DMS153 treated with DMSO at 0.1 percent for 48 hours (cell line): ENCODE data around the gene KIAA1671.

ENCODE experiments used
- DNase-seq: peaks from one replicate; lab custom pipeline; 2025; ENCODE audit not compliant: unreplicated experiment; lab: John Stamatoyannopoulos, UW

KIAA1671 gene

DNA sequence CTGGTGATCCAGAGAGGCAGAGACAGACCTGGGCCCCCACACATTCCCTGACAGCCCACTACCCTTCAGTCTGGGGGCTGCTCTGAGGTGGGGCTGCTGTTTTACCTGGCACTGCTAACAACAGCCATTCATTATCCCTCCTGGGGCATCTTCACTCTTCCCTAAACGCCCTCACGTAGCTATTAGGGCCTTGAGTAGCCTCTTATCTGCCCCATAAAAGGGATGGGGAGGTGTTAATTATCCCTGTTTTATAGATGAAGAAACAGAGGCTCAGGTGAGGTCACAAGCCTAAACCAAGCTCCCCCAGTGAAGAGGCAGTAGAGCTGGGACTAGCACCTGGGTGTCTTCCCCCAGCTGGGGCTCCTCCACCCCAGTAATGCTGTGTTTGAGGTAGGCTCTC is 79.5 kb downstream of the KIAA1671 start:
- DNase-seq, result no peak

DNA sequence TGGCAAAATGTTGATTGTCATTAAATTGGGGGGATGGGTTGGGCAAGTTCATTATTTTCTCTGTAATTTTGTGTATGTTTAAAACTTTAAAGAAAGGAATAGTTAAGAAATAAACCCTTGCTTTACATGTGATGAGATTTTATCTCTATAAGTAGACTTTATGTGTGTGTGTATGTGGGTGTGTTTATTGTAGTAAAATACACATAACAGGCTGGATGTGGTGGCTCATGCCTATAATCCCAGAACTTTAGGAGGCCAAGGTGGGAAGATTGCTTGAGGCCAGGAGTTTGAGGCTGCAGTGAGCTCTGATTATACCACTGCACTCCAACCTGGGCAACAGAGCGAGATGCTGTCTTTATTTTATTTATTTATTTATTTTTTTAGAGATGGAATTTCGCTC is 83.2 kb downstream of the KIAA1671 start:
- DNase-seq, result no peak

DNA sequence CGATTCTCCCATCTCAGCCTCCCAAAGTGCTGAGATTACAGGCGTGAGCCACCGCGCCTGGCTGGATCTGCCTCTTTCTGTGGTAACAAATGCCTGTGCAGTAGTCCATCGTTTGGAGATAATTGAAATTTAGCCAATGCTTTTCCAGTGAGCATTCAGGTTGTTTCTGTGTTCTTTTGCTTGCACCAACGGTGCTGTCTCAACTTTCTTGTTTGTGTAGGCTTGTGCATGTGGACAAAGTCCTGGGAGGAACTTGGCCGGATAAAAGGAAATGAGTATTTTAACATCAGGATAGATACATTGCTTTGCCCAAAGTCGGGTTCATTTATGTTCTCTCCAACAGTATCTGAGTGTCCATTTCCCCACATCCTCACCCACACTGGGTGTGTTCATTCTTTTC is 85.7 kb downstream of the KIAA1671 start:
- DNase-seq, result no peak

DNA sequence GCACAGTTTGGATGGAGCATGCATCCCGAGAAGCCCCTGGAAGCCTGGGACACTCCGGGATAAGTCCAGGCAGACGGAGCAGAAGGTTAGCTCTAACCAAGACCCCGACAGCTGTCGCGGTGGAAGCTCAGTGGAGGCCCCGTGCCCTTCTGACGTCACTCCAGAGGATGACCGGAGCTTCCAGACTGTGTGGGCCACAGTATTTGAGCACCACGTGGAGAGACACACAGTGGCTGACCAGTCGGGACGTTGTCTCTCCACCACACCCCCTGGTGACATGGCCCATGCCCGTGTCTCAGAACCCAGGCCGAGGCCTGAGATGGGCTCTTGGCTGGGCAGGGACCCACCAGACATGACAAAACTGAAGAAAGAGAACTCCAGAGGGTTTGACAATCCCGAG is 86.3 kb downstream of the KIAA1671 start:
- DNase-seq, result no peak

DNA sequence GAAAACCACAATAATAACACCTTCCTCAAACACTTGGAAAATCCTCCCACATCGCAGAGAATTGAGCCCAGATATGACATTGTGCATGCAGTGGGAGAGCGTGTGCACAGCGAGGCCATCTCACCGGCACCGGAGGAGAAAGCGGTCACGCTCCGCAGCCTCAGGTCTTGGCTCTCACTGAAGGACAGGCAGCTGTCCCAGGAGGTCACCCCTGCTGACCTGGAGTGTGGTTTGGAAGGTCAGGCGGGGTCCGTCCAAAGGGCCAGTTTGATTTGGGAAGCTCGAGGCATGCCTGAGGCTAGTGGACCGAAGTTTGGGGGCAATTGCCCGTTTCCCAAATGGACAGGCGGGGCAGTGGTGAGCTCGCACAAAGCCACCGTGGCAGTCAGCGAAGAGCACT is 86.7 kb downstream of the KIAA1671 start:
- no peak for DNase-seq

DNA sequence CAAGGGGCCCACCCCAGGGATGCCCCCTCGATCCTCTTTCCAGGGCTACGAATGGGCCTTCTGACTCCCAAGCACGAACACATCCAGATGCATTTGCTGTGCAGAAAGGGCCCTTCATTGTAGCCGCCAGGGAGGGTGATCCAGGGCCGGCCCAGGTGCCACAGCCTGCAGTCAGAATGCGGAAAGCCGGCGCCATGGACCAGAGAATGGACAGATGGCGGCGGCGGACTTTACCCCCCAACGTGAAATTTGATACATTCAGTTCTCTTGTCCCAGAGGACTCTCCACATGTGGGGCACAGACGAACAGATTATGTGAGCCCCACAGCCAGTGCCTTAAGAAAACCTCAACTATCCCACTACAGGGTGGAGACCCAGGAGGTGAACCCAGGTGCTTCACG is 87.2 kb downstream of the KIAA1671 start:
- DNase-seq, result no peak

DNA sequence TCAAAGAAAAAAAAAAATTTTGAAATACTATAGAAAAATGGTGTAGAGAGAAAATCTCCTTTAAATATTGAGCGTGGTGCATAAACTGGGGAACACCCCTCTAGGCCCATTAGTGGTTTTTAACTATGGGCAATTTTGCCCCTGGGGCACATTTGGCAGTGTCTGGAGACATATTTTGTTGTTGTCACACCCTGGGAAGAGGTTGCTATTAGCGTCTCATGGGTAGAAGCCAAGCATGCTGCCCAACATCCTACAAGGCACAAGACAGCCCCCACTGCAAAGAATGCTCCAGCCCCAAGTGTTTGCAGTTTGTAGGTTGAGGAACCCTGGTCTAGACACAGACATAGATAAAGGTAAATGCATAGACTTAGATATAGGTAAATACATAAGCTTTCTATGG is 92.6 kb downstream of the KIAA1671 start:
- no peak for DNase-seq

DNA sequence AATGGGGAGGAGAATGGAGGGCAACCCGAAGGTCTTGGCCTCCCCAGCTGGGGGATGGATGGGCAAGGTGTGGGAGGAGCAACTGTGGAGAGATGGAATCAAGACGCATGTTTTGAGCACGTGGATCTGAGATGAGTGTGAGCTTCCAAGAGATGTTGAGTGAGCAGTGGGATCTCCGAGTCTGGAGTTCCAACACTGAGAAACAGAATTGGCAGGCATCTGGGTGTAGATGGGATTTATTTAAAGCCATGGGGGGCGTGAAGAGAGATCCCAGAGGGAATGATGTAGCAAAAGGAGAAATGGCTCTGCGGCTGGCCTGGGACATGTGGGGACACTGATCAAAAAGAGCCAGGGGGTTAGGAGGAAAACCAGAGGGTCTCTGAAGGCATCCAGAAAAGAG is 95.6 kb downstream of the KIAA1671 start:
- DNase-seq, result no peak

DNA sequence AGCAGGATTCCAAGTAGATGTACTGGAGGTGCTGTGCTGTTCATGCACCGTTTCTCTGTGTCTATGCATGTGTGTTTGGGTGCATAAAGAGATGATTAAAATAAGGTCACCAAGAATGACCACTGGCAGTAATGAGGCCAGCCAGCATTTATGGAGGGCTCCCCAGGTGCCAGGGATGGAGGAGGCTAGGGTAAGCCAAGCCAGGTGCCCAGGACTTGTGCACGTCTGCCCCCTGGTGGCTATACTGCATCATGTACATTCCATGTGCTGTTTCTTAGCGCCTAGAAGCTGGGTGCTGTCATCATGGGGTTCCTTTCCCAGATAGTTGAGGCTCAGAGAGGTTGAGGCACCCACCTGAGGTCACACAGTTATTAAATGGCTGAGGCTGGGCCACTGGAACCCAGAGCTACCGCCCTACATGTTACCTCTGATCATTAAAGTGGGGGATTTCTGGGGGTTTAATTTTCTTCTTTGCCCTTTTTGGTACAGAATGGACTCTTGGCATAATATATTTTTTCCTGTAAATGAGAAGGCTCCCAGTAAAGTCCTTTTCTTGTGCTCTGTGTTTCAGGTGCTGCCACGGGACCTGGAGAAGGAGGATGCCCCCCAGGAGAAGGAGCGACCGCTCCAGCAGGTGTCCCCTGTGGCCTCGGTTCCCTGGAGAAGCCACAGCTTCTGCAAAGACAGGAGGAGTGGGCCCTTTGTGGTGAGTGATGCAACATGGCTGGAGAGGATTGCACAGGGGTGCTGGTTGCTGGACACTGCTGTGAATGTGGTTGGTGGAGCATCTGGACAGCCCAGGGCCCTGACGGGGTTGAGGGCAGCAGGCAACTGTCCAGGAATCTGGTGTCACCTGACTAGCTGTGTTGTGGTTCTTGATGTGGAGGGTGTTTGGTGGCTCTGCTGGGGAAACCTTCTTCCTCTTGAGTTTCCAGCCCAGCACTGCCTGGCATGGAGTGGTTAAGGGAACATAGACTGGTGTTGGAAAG is 96.4 kb downstream of the KIAA1671 start:
- peak; percentile 28 for DNase-seq

DNA sequence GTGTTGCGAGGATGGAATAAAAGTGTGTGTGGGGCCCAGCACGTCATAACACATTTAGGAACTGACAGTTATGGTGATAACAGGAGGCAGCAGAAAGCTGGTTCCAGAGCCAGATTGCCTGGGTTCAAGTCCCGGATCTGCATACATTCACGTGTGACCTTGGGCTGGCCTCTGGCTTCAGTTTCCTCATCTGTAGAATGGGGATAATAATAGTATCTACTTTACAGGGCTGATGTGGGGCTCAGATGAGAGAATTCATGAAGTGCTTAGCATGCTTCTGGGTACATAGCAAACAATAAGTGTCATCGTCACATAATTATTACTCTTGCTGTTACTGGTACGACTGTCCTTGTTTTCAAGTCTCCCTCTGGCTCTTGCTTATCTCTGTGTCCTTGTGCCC is 97.3 kb downstream of the KIAA1671 start:
- DNase-seq, result no peak

DNA sequence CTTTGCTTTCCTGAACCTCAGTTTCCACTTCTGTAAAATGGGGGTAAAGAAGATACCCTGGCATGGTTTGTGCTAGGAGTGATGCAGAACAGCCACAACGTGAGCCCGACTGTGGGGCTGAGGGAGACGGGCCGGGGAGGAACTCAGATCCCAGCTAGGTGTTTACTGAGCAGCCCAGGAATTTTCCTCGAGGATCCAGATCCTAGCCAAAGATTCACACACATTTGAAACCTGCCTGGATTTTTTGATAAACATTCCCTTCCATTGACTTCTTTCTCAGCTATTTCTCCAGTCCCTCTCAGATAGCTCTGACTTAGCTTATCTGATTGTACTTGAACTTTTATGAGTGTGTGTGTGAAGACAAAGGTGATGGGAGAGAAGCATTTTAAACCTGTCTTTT is 98.0 kb downstream of the KIAA1671 start:
- DNase-seq, result no peak

DNA sequence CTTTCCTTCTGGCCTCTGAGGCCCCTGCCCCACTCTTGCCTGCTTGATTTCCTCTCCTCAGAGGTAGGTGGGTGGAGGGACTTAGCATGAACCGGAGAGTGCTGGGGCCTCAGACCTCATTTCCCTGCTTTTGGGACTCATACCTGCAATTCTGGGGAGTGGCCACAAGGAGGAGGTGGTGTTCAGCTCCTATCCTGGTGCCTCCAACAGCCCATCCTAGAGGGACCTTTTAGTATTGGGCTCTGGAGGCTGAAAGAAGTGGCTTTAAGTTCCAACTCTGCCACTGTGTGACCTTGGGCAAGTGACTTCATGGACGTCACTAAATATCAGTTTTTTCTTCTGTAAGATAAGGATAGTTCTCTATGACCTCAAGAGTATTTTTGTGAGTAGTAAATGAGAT is 98.6 kb downstream of the KIAA1671 start:
- DNase-seq, result no peak

DNA sequence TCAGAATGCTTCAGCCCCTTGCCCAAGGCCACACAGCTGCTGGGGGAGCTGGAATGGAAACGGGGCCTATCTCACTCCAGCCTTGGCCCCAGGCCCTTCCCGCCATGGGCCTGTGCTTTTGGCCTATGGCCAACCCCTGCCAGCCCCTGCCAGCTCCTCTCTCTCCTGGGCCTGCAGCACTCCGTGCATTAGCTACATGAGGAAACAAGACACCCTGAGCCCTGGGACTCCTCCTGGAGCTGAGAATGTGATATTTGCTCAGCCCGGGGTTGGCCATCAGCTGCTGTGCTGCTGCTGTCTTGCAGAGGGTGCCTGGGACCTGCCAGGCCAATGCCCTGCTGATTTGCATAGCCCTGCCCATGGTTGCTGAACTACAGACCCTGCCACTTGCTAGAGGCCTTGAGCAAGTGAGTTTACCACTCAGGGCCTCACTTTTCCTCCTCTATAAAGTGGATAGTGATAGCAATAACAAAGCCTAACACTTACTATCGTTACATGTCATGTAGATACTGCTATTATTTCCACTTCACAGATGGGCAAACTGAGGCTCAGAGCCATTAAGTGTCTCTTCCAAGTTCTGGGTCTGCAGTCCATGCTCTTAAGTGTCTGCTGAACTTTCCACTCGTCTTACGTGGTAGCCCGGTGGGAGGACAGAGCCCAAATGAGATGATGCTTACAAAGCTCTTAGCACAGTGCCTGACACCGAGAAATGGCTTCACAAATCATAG is 99.6 kb downstream of the KIAA1671 start:
- no peak for DNase-seq

DNA sequence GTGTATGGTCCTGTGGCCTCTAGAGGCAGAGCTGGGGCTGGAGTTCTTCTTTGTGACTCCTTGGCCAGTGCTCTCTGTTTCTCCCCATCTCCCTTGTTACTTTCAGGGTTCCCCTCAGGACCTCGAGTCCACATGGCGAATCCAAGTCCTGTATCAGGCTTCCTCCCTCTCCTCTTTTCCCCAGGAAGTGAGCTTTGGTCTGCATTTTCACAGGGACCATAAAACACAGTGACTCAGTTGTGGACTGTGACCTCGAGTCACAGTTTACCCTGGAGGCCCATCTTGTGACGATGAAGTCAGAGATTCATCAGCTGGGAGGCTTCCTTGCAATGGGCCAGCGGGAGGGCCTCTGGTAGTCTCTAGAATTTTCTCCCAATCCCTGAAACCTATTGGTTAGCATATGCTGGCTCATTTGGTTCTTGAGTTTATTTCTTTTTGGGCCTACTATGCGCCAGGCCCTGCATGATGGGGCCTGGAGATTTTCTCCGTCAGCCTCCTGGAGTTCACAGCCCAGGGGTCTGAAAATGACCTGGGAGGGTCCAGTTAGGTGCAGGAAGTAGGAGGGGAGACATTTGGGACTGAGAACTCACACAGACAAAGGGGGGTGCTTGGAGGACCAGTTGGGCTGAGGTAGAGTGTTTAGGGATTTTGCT is 100.8 kb downstream of the KIAA1671 start:
- no peak for DNase-seq

DNA sequence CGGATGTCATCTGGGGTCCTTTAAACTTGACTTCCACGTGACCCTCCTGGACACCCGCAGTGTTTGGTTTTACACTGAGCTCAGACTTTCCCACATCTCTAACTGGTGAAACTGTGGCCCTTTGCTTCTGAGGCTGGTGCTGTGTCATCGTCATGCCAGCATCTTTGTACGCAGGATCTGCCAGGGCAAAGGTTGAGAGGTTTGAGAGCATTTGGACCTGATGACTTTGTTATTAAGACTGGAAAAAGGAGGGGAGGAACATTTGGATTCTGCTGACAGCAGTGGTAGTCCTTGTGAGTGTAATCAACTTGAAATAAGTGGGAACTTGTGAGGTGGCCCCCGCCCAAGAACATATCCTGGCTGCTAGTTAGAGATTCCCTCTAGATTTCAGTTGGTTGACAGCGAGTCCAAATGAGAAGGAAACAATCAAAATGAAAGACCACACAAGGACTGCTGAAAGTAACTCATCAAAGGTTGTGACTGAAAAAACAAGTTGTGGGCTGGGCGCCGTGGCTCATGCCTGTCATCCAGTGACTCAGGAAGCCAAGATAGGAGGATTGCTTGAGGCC is 102.5 kb downstream of the KIAA1671 start:
- no peak for DNase-seq

DNA sequence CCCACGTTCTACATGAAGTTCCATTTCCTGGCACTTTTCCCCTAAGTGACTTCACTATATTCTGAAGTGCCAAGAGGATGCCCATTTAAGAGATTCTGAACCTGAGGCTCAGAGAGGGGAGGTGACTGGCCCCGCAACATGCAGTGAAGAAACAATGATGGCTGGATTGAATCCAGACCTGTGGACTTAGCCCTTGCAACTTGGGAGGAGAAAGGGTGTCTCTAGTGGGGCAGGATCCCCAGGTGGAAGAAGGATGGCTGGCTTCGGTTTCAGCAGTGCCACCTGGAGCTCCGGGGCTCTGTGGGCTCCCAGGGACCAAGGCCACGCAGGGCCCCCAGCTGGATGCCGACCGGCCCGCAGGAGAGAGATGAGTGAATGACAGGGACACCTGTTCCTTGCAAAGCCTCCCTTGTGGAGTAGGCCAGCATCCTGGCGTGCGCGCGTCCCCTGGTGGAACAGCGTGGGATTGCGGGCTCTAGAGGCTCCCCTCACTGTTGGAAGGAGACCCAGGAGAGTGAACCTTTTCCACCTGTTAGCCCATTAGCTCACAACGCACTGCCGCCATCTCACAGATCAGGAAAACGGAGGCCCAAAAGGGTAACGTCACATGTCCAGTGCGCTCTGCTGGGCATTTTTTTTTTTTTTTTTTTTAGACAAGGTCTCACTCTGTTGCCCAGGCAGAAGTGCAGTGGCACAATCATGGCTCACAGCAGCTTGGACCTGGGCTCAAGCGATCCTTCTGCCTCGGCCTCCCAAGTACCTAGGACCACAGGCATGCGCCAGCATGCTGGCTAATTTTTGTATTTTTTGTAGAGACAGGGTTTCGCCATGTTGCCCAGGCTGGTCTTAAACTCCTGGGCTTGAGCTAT is 104.7 kb downstream of the KIAA1671 start:
- peak; percentile 60 for DNase-seq

DNA sequence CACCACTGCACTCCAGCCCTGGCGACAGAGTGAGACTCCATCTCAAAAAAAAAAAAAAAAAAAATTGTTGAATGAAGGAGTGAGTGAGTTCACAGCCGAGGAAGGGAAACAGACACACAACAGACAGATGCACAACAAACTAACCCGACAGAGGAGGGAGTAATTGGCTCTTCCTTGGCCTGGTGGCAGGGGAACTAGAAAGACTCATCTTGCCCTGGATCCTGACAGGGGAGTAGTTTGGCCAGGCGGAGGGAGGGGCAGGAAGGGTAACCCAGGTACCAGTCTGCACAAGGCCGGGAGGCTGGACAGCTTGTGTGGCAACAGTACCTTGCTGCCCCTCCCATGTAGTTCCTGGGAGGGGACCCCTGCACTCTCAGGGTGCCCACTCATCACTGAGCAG is 106.9 kb downstream of the KIAA1671 start:
- DNase-seq, result no peak

DNA sequence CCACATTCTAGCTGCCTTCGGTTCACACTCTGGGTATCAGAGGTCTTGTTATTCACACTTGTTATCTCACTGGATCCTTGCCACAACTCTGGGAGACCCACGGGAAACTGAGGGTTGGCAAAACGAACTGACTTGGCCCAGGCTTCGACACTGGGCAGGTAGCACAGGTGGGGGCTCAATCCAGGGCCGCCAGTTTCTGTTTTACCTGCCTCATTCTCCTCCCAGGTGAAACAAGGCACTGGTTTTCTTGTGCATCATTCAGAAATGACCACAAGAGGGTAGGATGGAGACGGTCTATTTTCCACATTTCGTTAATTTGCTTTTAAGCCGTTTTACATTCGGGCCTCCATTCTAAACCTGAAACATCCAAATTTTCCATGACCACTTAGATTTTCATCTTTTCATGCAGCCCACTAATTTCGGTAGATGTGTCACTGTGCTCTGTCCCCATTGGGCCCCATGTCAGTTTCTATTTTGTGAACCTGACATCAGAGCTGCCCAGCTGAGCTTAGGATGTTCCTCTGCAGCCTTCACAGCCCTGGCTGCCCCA is 108.1 kb downstream of the KIAA1671 start:
- no peak for DNase-seq

DNA sequence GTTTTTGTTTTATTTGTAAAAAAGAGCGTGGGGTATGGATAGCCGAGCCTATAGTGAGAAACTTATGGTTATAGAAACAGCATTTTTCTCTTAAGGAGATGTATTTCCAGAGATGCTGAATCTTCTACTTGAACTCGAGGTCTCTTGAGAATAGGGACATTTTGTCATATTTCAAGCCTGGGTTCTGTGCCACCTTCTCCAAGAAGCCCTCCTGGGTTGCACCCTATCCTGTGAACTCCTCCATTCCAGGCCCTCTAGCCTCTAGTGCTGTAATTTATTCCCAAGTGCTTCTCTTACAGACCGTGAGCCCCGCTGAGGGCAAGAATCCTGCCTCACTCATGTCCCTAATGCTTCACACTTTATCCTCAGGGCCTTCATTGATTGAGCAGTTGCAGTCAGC is 108.6 kb downstream of the KIAA1671 start:
- no peak for DNase-seq
